ENCODE results near the gene RPS6KA5.

- TF ChIP-seq CTCF (IDR thresholded peaks at IDR 0.05), result no peak
- TF ChIP-seq POLR2A (IDR thresholded peaks at IDR 0.05), result no peak
These were observed 6.7 kb upstream of the RPS6KA5 start for GRCh38 chr14:91067186-91067585.
